SK-N-MC (cell line): ENCODE results near the gene BMP6.

Experiments used
- EZH2 ChIP-seq: fragments of 200-600 bp; sonication (generic); IDR thresholded peaks from one replicate; pipeline ENCODE4 v1.6.1; 2017; ENCODE audit warnings: antibody characterized with exemption
- FOXP2 ChIP-seq: optimal IDR thresholded peaks from 2 replicates; pipeline ENCODE3; 2011; ENCODE audit warnings: mild to moderate bottlenecking, moderate library complexity; ENCODE audit not compliant: insufficient read depth; ENCODE audit errors: extremely low read length, control extremely low read depth
- POLR2AphosphoS5 ChIP-seq: IDR thresholded peaks from 2 replicates; pipeline ENCODE4 v1.6.1; 2012; ENCODE audit warnings: mild to moderate bottlenecking, low read depth, low read length, borderline replicate concordance

GRCh38 chr6:7910298-7910653, 184.4 kb downstream of the BMP6 start:
- no peak for TF ChIP-seq EZH2
- no peak for TF ChIP-seq FOXP2
- no peak for TF ChIP-seq POLR2AphosphoS5
